H1 (cell line): ENCODE measurements around the gene GPS2. TPM values are rescaled to one million over a fixed set of nuclear protein-coding genes. Genes with fewer than 3 reads are reported as not detected.

Experiments used
- CTCF ChIA-PET: fragments of 300-600 bp; sonication (Branson Sonifier 250); formaldehyde crosslinking; loops from one replicate; lab custom pipeline; 2021; ENCODE audit not compliant: partially characterized antibody; lab: Charles Lee
- POLR2A ChIA-PET: fragments of 300-600 bp; sonication (Branson Sonifier 250); formaldehyde crosslinking; loops from one replicate; lab custom pipeline; 2021; ENCODE audit warnings: inconsistent platforms; ENCODE audit not compliant: partially characterized antibody; lab: Charles Lee
- DNase-seq, 2 experiments: peaks; one replicate each; pipeline versions ENCODE4 v3.0.0 to v3.0.0-alpha.2; 2010 to 2022; ENCODE audit warnings: low spot score in 2 of 2, low read depth in 1 of 2, mixed read lengths in 1 of 2
- FAIRE-seq: peaks from 2 replicates; lab custom pipeline; 2011; peaks lifted over from hg19 to GRCh38; lab: Jason Lieb, UNC
- H2AFZ ChIP-seq: 2 replicates; pipeline ENCODE4 v1.8.1; 2012; ENCODE audit warnings: low read length, inconsistent platforms
- H2AK5ac ChIP-seq: 2 replicates; pipeline ENCODE4 v1.6.1; 2013; ENCODE audit warnings: low read depth, low read length
- H2BK120ac ChIP-seq: replicated peaks from 2 replicates; pipeline ENCODE3; 2013; ENCODE audit warnings: low read depth, low read length, inconsistent platforms
- H2BK12ac ChIP-seq: 2 replicates; pipeline ENCODE4 v1.6.1; 2013; ENCODE audit warnings: low read depth, low read length
- H2BK15ac ChIP-seq: 2 replicates; pipeline ENCODE4 v1.6.1; 2013; ENCODE audit warnings: low read length
- H2BK20ac ChIP-seq: 2 replicates; pipeline ENCODE4 v1.6.1; 2013; ENCODE audit warnings: low read length
- H2BK5ac ChIP-seq: 2 replicates; pipeline ENCODE4 v1.6.1; 2013; ENCODE audit warnings: low read depth, low read length
- H3K14ac ChIP-seq: 2 replicates; pipeline ENCODE4 v1.6.1; 2013; ENCODE audit warnings: inconsistent platforms; ENCODE audit not compliant: insufficient read length
- H3K18ac ChIP-seq: 2 replicates; pipeline ENCODE4 v1.6.1; 2013; ENCODE audit warnings: low read length; ENCODE audit errors: extremely low read depth
- H3K23ac ChIP-seq: 2 replicates; pipeline ENCODE4 v1.6.1; 2013; ENCODE audit warnings: inconsistent platforms; ENCODE audit not compliant: insufficient read length
- H3K23me2 ChIP-seq: 2 replicates; pipeline ENCODE4 v1.6.1; 2013; ENCODE audit warnings: low read depth, low read length
- H3K27ac ChIP-seq: 2 replicates; pipeline ENCODE4 v1.6.1; 2011; ENCODE audit warnings: low read depth, low read length, inconsistent platforms
- H3K27me3 ChIP-seq, 4 experiments: replicated peaks in 1 of 4; 1 replicate in 1 of 4; 2 replicates in 3 of 4; pipeline versions ENCODE4 v1.6.1 to v1.8.1; 2011 to 2013; ENCODE audit warnings: low read length in 3 of 4, mild to moderate bottlenecking in 3 of 4, inconsistent platforms in 2 of 4, mixed read lengths in 2 of 4, moderate library complexity in 1 of 4; ENCODE audit not compliant: control insufficient read depth in 3 of 4, insufficient read depth in 3 of 4; ENCODE audit errors: extremely low read depth in 1 of 4
- H3K36me3 ChIP-seq, 4 experiments: 2 replicates each; pipeline versions ENCODE4 v1.6.1 to v1.8.1; 2011 to 2013; ENCODE audit warnings: mild to moderate bottlenecking in 4 of 4, low read length in 3 of 4, moderate library complexity in 2 of 4, control low read depth in 1 of 4, inconsistent platforms in 1 of 4; ENCODE audit not compliant: insufficient read depth in 4 of 4, control insufficient read depth in 2 of 4
- H3K4ac ChIP-seq: replicated peaks from 2 replicates; pipeline ENCODE3; 2013; ENCODE audit warnings: low read length, low read depth, mixed read lengths, inconsistent platforms; ENCODE audit not compliant: insufficient read length
- H3K4me1 ChIP-seq, 4 experiments: replicated peaks in 1 of 4; 1 replicate in 1 of 4; 2 replicates in 3 of 4; pipeline versions ENCODE4 v1.6.1 to v1.8.1; 2011 to 2013; ENCODE audit warnings: low read length in 3 of 4, inconsistent platforms in 2 of 4, mixed read lengths in 1 of 4; ENCODE audit not compliant: insufficient read depth in 4 of 4, control insufficient read depth in 3 of 4
- H3K4me2 ChIP-seq, 2 experiments: 2 replicates each; pipeline versions ENCODE4 v1.6.1 to v1.8.1; 2011 to 2013; ENCODE audit warnings: low read depth in 2 of 2, low read length in 2 of 2, control low read depth in 1 of 2, inconsistent platforms in 1 of 2, mild to moderate bottlenecking in 1 of 2; ENCODE audit not compliant: insufficient read depth in 1 of 2
- H3K4me3 ChIP-seq, 4 experiments: fragments of 200-600, 300-600 bp in 1 of 4; sonication (generic), shearing (Covaris generic), sonication (Bioruptor Twin) in 1 of 4; 2 replicates each; pipeline versions ENCODE4 v1.5.1 to v1.8.1; 2011 to 2016; ENCODE audit warnings: low read length in 4 of 4, low read depth in 3 of 4, control low read depth in 2 of 4, inconsistent platforms in 2 of 4, mild to moderate bottlenecking in 2 of 4, mixed read lengths in 1 of 4, moderate library complexity in 1 of 4; ENCODE audit not compliant: insufficient read depth in 2 of 4; ENCODE audit errors: extremely low read depth in 1 of 4
- H3K56ac ChIP-seq: replicated peaks from 2 replicates; pipeline ENCODE3; 2013; ENCODE audit warnings: low read depth, mild to moderate bottlenecking, mixed read lengths, low read length, inconsistent platforms; ENCODE audit not compliant: insufficient read length
- H3K79me1 ChIP-seq: 2 replicates; pipeline ENCODE4 v1.6.1; 2013; ENCODE audit warnings: low read depth, low read length, control low read depth
- H3K79me2 ChIP-seq, 2 experiments: 2 replicates each; pipeline versions ENCODE4 v1.6.1 to v1.8.1; 2012 to 2013; ENCODE audit warnings: low read length in 2 of 2, mild to moderate bottlenecking in 2 of 2, inconsistent platforms in 1 of 2; ENCODE audit not compliant: insufficient read depth in 2 of 2, control insufficient read depth in 1 of 2
- H3K9ac ChIP-seq, 4 experiments: replicated peaks in 1 of 4; 1 replicate in 1 of 4; 2 replicates in 3 of 4; pipeline versions ENCODE4 v1.6.1 to v1.8.1; 2011 to 2013; ENCODE audit warnings: low read depth in 3 of 4, low read length in 3 of 4, control low read depth in 2 of 4, mild to moderate bottlenecking in 2 of 4, moderate library complexity in 2 of 4, inconsistent platforms in 1 of 4; ENCODE audit errors: extremely low read depth in 1 of 4
- H3K9me3 ChIP-seq, 2 experiments: 2 replicates each; pipeline versions ENCODE4 v1.6.1 to v1.8.1; 2012 to 2013; ENCODE audit warnings: mild to moderate bottlenecking in 2 of 2, moderate library complexity in 2 of 2, control low read depth in 1 of 2, inconsistent platforms in 1 of 2, low read depth in 1 of 2, low read length in 1 of 2, mixed read lengths in 1 of 2; ENCODE audit not compliant: insufficient read depth in 2 of 2
- H4K20me1 ChIP-seq, 2 experiments: replicated peaks in 1 of 2; 2 replicates each; pipeline versions ENCODE3 to v1.8.1; 2011 to 2013; ENCODE audit warnings: inconsistent platforms in 2 of 2, low read length in 2 of 2, mild to moderate bottlenecking in 1 of 2; ENCODE audit not compliant: insufficient read depth in 2 of 2, control insufficient read depth in 1 of 2
- H4K5ac ChIP-seq: 2 replicates; pipeline ENCODE4 v1.6.1; 2013; ENCODE audit warnings: low read length, low read depth, mixed read lengths, inconsistent platforms; ENCODE audit not compliant: insufficient read length
- H4K8ac ChIP-seq: 2 replicates; pipeline ENCODE4 v1.8.0; 2013; ENCODE audit warnings: mild to moderate bottlenecking, moderate library complexity, low read length, inconsistent platforms; ENCODE audit not compliant: insufficient read depth; ENCODE audit errors: extremely low read depth
- H4K91ac ChIP-seq: replicated peaks from 2 replicates; pipeline ENCODE3; 2013; ENCODE audit warnings: low read length, mixed read lengths, inconsistent platforms; ENCODE audit not compliant: insufficient read length
- CEBPB ChIP-seq: IDR thresholded peaks from 2 replicates; pipeline ENCODE4 v1.6.1; 2012; ENCODE audit warnings: low read depth, low read length
- CTBP2 ChIP-seq: IDR thresholded peaks from 2 replicates; pipeline ENCODE4 v1.7.0; 2011; ENCODE audit warnings: borderline replicate concordance, mild to moderate bottlenecking, moderate library complexity, mixed read lengths, low read length; ENCODE audit not compliant: insufficient read depth, insufficient read length
- EZH2 ChIP-seq: fragments of 200-600 bp; sonication (generic); IDR thresholded peaks from 2 replicates; pipeline ENCODE4 v1.7.1; 2012; ENCODE audit warnings: low read depth, mild to moderate bottlenecking, moderate library complexity, low read length, inconsistent platforms; ENCODE audit not compliant: severe bottlenecking
- JUN ChIP-seq: IDR thresholded peaks from 2 replicates; pipeline ENCODE4 v1.6.1; 2011; ENCODE audit warnings: low read depth, mild to moderate bottlenecking, improper control_type of control experiment, low read length
- NANOG ChIP-seq: IDR thresholded peaks from 2 replicates; pipeline ENCODE4 v1.6.1; 2011; ENCODE audit warnings: low read length, low read depth, mild to moderate bottlenecking, inconsistent platforms; ENCODE audit not compliant: insufficient read depth, poor library complexity, severe bottlenecking
- RXRA ChIP-seq: IDR thresholded peaks from 2 replicates; pipeline ENCODE4 v1.6.1; 2011; ENCODE audit warnings: low read depth, mild to moderate bottlenecking, low read length, moderate library complexity; ENCODE audit not compliant: insufficient read depth
- SIN3A ChIP-seq, 2 experiments: IDR thresholded peaks in 1 of 2; conservative IDR thresholded peaks in 1 of 2; 2 replicates each; pipeline ENCODE4 v1.6.1; 2011 to 2012; ENCODE audit warnings: low read length in 2 of 2, improper control_type of control experiment in 1 of 2, low read depth in 1 of 2, mild to moderate bottlenecking in 1 of 2
- TBP ChIP-seq: IDR thresholded peaks from 2 replicates; pipeline ENCODE4 v1.6.1; 2011; ENCODE audit warnings: low read depth, low read length, improper control_type of control experiment
- TEAD4 ChIP-seq: IDR thresholded peaks from 2 replicates; pipeline ENCODE4 v1.6.1; 2012; ENCODE audit warnings: low read depth, low read length, inconsistent platforms, mixed read lengths
- WGBS, 2 experiments: shearing (Covaris generic) in 1 of 2; methylation state at CpG; one replicate each; pipeline versions ENCODE4 v1.1.6 to v1.1.7; 2013 to 2015; ENCODE audit warnings: low lambda C conversion rate in 2 of 2, mixed read lengths in 2 of 2, inconsistent platforms in 1 of 2, low coverage in 1 of 2, missing lambda C conversion rate in 1 of 2; ENCODE audit not compliant: insufficient replicate concordance in 2 of 2, insufficient coverage in 1 of 2, insufficient read length in 1 of 2; ENCODE audit errors: extremely low coverage in 1 of 2, missing lambda C conversion rate in 1 of 2; 5-methylcytosine and 5-hydroxymethylcytosine counted together
- polyA plus RNA-seq, 7 experiments: library from polyadenylated mRNA; depleted of rRNA in 3 of 7; stranded (reverse) in 5 of 7; unstranded in 2 of 7; fragments of >200 nt in 5 of 7; fragments of 200-250 nt in 2 of 7; gene quantifications; 1 replicate in 5 of 7; 2 replicates in 1 of 7; 4 replicates in 1 of 7; pipeline versions ENCODE4 v1.2.1 to v1.2.3, GENCODE V29; 2011 to 2013; ENCODE audit warnings: missing spikeins in 2 of 7, mixed read lengths in 2 of 7
- total RNA-seq: library from RNA; stranded (reverse); fragmentation: NEBNext Ultra II Directional; extraction: Animal tissue kit (Norgen Biotek cat#: 25700); gene quantifications from 2 replicates; pipeline ENCODE4 v1.2.1, GENCODE V29; 2021
- TF ChIP-seq, protein P1 (sequence below): IDR thresholded peaks from 2 replicates; pipeline ENCODE4 v1.6.1; 2011; ENCODE audit warnings: low read length, improper control_type of control experiment
- TF ChIP-seq, protein P2 (sequence below): IDR thresholded peaks from 2 replicates; pipeline ENCODE4 v1.6.1; 2012; ENCODE audit warnings: inconsistent platforms

GPS2 gene
- total and polyA plus RNA-seq, 2 of the 8 experiments (the other 6 are each of a cell fraction or from before 2014, with no cell fraction given), result 67.0 to 152 TPM

DNA sequence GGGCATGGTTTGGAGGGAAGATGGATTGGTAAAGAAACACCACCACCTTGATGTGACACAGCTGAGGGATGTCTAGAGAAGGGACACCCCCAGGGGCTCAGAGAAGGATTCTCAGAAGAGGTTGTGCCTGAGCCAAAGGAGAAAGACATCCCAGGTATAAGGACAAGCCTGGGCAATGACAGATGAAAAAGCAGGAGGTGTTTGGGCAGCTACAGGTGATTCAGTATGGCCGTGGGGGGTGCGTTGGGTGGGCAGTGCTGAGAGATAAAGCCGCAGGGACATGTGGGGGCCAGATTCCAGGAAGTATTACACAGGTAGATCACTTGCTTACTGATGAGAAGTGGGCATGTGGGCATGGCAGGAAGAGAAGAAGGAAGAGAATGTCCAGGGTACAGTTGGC, 46.7 kb upstream of the GPS2 start:
- no peaks in the 10 kb centered on the region for H3K23me2 ChIP-seq
- no peak overlapping the region for H3K56ac ChIP-seq
- H3K79me2 ChIP-seq, result no peaks in the 10 kb centered on the region
- no peak overlapping the region for H2BK15ac ChIP-seq
- H3K9me3 ChIP-seq, result no peaks in the 10 kb centered on the region
- no peak overlapping the region for H2BK5ac ChIP-seq
- H3K36me3 ChIP-seq, result no peaks in the 10 kb centered on the region
- no peak overlapping the region for H4K8ac ChIP-seq
- POLR2A ChIA-PET, result interaction anchor here (0.9 to 1.5 kb wide), 5 partner anchors 18 to 141 kb away, joined by 3 to 5 read pairs (median 4); partner anchors contain the start of gene POLR2A
- H3K79me1 ChIP-seq, result no peaks in the 10 kb centered on the region
- no peak overlapping the region for H3K4me3 ChIP-seq
- H4K91ac ChIP-seq, result no peak overlapping the region
- no peak overlapping the region for H3K18ac ChIP-seq
- H4K5ac ChIP-seq, result no peak overlapping the region
- no peak overlapping the region for H3K4ac ChIP-seq
- CTCF ChIA-PET, result interaction anchor here (0.7 to 2.1 kb wide), 7 partner anchors 8 to 141 kb away, joined by 3 to 11 read pairs (median 5); partner anchors contain the start of gene SPEM1
- H3K4me1 ChIP-seq, result peaks cover 0 to 1% (median under 1%) of the 10 kb centered on the region in 4 experiments; a peak in 3 of 7 replicates
- no peak overlapping the region for H3K23ac ChIP-seq
- FAIRE-seq (no peak), DNase-seq (no peak)
- H2AK5ac ChIP-seq, result no peak overlapping the region
- H2AFZ ChIP-seq, result no peak overlapping the region
- H3K14ac ChIP-seq, result no peak overlapping the region
- H3K9ac ChIP-seq, result no peak overlapping the region
- WGBS, 2 experiments, result 95% methylated on average over 3 of the region's 3 CpGs; no CpG with 5 or more reads in 1 of the 2 experiments
- H4K20me1 ChIP-seq, result no peaks in the 10 kb centered on the region
- H2BK12ac ChIP-seq, result no peak overlapping the region
- no peak overlapping the region for H2BK120ac ChIP-seq
- no peak overlapping the region for H3K4me2 ChIP-seq
- H3K27me3 ChIP-seq, result no peaks in the 10 kb centered on the region
- H3K27ac ChIP-seq, result no peak overlapping the region
- H2BK20ac ChIP-seq, result no peak overlapping the region
- no peak for TF ChIP-seq CTBP2
- no peak for TF ChIP-seq TEAD4
- no peak for TF ChIP-seq NANOG
- TF ChIP-seq CEBPB, result no peak
- TF ChIP-seq, protein P1, sequence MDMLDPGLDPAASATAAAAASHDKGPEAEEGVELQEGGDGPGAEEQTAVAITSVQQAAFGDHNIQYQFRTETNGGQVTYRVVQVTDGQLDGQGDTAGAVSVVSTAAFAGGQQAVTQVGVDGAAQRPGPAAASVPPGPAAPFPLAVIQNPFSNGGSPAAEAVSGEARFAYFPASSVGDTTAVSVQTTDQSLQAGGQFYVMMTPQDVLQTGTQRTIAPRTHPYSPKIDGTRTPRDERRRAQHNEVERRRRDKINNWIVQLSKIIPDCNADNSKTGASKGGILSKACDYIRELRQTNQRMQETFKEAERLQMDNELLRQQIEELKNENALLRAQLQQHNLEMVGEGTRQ, result no peak
- TF ChIP-seq JUN, result no peak
- no peak for TF ChIP-seq EZH2
- TF ChIP-seq, protein P2, sequence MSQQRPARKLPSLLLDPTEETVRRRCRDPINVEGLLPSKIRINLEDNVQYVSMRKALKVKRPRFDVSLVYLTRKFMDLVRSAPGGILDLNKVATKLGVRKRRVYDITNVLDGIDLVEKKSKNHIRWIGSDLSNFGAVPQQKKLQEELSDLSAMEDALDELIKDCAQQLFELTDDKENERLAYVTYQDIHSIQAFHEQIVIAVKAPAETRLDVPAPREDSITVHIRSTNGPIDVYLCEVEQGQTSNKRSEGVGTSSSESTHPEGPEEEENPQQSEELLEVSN, result no peak
- TF ChIP-seq SIN3A (conservative IDR thresholded peaks at IDR 0.05 in 1 of 2, IDR thresholded peaks at IDR 0.05 in 1 of 2; ENCODE audit: low read depth in 1 of 2, low read length in 2 of 2), result no peak
- TF ChIP-seq TBP, result no peak
- no peak for TF ChIP-seq RXRA
